Measurements from ENCODE around the gene PACSIN2. TPM values are rescaled to one million over a fixed set of nuclear protein-coding genes. Genes with fewer than 3 reads are reported as not detected.
"Not testable (repeated sequence)": the region's sequence is repeated elsewhere in the genome, so short reads cannot be mapped to it uniquely, and the experiment has no call there.

PACSIN2 gene
- total RNA-seq, 2 experiments from 2014 or later = 35.0 to 35.9 TPM

DNA sequence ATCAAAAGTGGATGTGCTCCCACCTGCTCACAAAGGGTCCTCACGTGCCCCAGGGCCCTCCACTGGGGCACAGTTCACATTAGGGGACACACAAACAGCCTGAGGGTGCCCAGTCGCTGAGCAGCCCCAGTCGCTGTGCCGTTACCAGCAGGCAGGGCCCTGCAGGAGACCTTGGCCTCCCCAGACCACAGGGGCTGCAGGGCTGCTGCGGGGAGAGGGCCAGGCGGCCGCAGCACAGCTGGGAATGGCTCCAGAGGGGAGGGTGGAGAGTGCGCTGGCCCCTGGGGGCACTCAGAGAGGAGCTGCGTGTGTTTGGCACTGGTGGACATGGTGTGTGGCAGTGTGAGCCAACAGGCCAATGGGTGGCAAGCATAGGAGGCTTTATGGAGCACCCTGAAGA lies 20.3 kb upstream of the PACSIN2 start:
- no peaks in the 10 kb centered on the region for H3K27me3 Mint-ChIP-seq
- H3K36me3 Mint-ChIP-seq = no peaks in the 10 kb centered on the region
- no peak for DNase-seq
- H3K4me1 Mint-ChIP-seq (ENCODE audit: low read depth) = peaks cover 2% of the 10 kb centered on the region
- ChIA-PET CTCF (interaction anchor here (1.5 to 2.5 kb wide), 2 partner anchors 25 to 255 kb away, joined by 3 to 15 read pairs; no protein-coding TSS in a partner anchor), POLR2A (no interaction called here)
- intact Hi-C loops (cut with micrococcal nuclease) = no loop called here
- no peak overlapping the region for H3K4me3 Mint-ChIP-seq
- H3K27ac Mint-ChIP-seq = no peak overlapping the region
- no peaks in the 10 kb centered on the region for H3K9me3 Mint-ChIP-seq

DNA sequence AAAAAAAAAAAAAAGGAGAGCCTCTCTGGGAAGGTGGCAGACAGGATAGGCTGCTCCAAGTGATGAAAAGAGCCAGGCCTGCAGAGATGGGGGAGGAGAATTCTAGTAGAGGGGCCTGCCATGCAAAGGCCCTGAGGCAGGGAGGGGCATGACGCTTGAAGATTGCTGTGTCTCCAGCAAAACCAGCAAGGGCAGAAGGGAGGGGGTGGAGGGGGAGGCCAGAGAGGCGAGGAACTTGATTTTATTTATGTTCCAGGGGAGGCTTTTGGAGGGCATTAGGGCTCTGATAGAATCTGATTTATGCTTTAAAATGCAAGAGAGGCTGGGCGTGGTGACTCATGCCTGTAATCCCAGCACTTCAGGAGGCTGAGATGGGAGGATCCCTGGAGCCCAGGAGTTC lies 16.7 kb upstream of the PACSIN2 start:
- intact Hi-C loops (cut with micrococcal nuclease) = loop anchor here (5.0 kb wide), 1 partner anchor 164 kb away; no protein-coding TSS in a partner anchor
- H3K4me3 Mint-ChIP-seq = no peak overlapping the region

DNA sequence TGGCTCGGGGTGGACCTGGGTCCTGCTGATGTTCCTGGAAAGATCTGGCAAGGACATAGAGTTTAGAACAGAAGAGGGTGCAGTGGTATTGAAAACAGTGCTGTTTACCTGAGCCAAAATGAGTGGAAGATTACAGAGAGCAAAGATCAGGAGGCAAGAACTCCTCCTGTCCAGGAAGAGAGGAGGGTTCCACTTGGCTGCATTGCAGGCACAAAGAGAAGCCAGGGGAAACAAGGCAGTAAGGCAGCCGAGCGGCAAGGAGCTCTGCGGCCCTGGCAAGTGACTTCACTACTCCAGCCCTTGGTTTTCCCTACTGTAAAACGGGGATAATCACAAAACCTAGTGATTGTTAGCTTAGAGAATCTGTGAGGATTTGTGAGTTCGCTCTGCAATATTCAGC lies 3.7 kb upstream of the PACSIN2 start:
- no peak overlapping the region for H3K27ac Mint-ChIP-seq
- peaks cover 14% of the 10 kb centered on the region for H3K4me1 Mint-ChIP-seq (ENCODE audit: low read depth)
- intact Hi-C loops (cut with micrococcal nuclease) = loop anchor here (5.0 kb wide), 1 partner anchor 161 kb away; the partner anchor contains the start of gene ARFGAP3
- POLR2A ChIA-PET = no interaction called here
- CTCF ChIA-PET = no interaction called here
- no peak overlapping the region for H3K4me3 Mint-ChIP-seq
- H3K36me3 Mint-ChIP-seq = no peaks in the 10 kb centered on the region
- H3K9me3 Mint-ChIP-seq = no peaks in the 10 kb centered on the region
- DNase-seq = no peak
- H3K27me3 Mint-ChIP-seq = no peaks in the 10 kb centered on the region

More for the DNA sequence above, 16.7 kb upstream of the PACSIN2 start:
- Mint-ChIP-seq H3K9me3 (no peaks in the 10 kb centered on the region), H3K4me1 (ENCODE audit: low read depth) (peaks cover 2% of the 10 kb centered on the region), H3K36me3 (no peaks in the 10 kb centered on the region), H3K27me3 (no peaks in the 10 kb centered on the region), H3K27ac (no peak overlapping the region)
- DNase-seq = no peak
- ChIA-PET CTCF (no interaction called here), POLR2A (no interaction called here)

DNA sequence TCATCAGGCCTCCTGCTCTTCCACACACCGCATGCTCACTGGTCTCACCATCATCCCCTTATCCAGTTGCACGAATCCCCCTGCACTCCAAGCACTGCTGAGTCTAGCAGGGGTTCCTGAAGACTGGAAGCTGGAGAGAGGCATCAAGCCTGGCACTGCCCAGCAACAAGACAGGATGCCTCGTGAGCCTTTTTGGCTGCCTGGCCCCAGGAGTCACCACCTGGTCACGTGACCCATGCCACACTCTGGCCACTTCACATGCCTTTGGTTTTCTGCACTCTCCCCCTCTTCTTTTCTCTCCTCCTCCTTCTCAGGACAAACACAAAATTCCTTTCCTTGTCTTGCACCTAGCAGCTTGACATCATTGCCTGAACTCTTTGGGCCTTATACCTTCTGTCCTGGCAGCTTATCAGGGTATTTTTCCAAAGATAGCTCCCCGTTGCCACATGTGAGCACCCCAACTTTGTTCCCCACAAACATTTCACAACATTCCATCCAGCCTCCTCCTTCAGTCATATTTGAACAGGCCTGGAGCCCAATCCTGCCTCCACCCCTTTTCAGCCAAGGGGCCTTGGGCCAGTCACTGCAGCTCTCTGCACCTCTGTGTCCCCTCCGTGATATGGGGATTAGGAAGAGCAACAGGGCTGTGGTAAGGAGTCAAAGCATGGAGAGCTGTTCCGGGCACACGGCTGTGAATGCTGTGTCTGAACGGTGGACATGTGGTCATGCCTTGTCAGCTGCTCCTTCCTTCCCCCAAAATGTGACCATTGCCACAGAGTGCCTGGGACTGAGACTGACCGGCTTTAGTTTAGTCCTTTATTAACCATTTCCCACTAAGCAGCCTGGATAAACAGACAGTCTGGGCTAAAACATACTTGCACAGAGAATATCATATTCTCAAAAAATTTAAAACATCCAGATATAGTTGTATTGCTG lies 2.8 kb upstream of the PACSIN2 start:
- Mint-ChIP-seq H3K4me1 (ENCODE audit: low read depth) (peaks cover 19% of the 10 kb centered on the region), H3K27ac (no peak overlapping the region), H3K36me3 (no peaks in the 10 kb centered on the region), H3K27me3 (no peaks in the 10 kb centered on the region), H3K4me3 (no peak overlapping the region), H3K9me3 (no peaks in the 10 kb centered on the region)
- DNase-seq = no peak
- ChIA-PET POLR2A (no interaction called here), CTCF (no interaction called here)
- intact Hi-C loops (cut with micrococcal nuclease) = loop anchor here (5.0 kb wide), 1 partner anchor 160 kb away; the partner anchor contains the start of gene ARFGAP3

DNA sequence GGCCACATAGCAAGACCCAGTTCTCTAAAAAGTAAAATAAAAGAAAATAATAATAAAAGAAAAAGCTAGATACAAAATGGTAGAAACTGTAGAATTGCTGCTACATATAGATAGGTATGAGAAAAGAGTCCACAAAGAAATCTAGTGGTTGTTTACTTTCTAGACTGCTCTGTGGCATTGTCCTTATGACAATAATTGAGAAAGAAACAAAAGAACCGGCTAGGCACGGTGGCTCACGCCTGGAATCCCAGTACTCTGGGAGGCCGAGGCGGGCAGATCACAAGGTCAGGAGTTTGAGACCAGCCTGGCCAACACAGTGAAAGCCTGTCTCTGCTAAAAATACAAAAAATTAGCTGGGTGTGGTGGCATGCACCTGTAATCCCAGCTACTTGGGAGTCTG lies 1.2 kb upstream of the PACSIN2 start:
- H3K4me1 Mint-ChIP-seq (ENCODE audit: low read depth) = peaks cover 22% of the 10 kb centered on the region
- H3K9me3 Mint-ChIP-seq, H3K27me3 Mint-ChIP-seq, H3K27ac Mint-ChIP-seq, H3K36me3 Mint-ChIP-seq, DNase-seq, H3K4me3 Mint-ChIP-seq: not testable (repeated sequence)
- POLR2A ChIA-PET = interaction anchor here (1.5 kb wide), 1 partner anchor 373 kb away, joined by 3 read pairs; no protein-coding TSS in a partner anchor
- CTCF ChIA-PET = interaction anchor here (0.7 to 2.3 kb wide), 2 partner anchors 18 to 74 kb away, joined by 8 to 9 read pairs; no protein-coding TSS in a partner anchor
- intact Hi-C loops (cut with micrococcal nuclease) = loop anchor here (5.0 kb wide), 1 partner anchor 159 kb away; the partner anchor contains the start of gene ARFGAP3

DNA sequence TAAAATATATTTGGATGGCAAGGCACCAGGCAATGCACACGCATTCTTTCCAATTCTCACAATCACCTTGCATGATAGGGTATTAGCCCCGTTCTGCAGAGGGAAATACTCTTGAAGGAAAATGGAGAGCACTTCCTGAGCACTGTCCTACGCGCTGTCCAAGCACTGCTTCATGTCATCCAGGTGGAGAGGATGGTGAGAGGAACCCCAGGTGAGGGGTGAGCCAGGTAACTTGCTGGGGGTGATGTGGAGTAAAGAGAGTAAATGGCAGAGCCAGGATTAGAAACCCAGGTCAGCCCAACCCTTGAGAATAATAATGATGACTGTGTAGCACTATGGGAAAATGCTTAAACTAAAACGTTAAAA lies 711 bp upstream of the PACSIN2 start:
- peak overlapping the region; percentile 93 for H3K4me3 Mint-ChIP-seq
- no peaks in the 10 kb centered on the region for H3K27me3 Mint-ChIP-seq
- intact Hi-C loops (cut with micrococcal nuclease) = loop anchor here (2.0 to 5.0 kb wide), 2 partner anchors 51 to 158 kb away; partner anchors contain the start of gene ARFGAP3
- CTCF ChIA-PET = interaction anchor here (0.6 to 2.5 kb wide), 5 partner anchors 18 to 1184 kb away, joined by 3 to 9 read pairs (median 6); no protein-coding TSS in a partner anchor
- no peaks in the 10 kb centered on the region for H3K9me3 Mint-ChIP-seq
- no peaks in the 10 kb centered on the region for H3K36me3 Mint-ChIP-seq
- POLR2A ChIA-PET = interaction anchor here (0.7 to 2.2 kb wide), 8 partner anchors 11 to 373 kb away, joined by 3 to 10 read pairs (median 4); partner anchors contain the start of gene ARFGAP3
- peaks cover 23% of the 10 kb centered on the region for H3K4me1 Mint-ChIP-seq (ENCODE audit: low read depth)
- DNase-seq = no peak
- peak overlapping the region; percentile 82 for H3K27ac Mint-ChIP-seq

DNA sequence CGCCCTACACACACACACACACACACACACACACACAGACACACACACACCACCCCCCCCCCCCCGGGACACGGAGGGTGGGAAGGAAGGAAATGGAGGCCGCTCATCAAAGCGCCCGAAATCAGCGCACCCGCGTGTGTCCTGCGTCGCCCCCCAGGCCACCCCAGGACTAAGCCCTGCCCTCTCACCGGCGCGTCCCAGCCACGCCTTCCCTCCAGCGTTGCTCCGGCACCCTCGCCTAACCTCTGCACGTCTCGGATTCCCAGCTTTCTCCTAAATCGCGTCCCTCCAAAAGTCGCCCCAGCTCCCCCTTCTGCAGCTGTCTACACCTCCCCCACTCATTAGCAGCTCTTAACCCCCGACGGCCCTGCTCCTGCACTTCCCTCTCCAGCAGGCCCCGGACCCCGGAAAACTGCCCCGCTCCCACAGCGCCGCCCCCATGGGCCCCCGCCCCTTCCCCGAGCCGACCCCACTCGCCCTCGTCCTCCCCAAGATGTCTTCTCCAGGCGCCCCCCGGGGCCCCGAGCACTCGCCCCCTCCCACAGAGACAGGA lies 557 bp downstream of the PACSIN2 start:
- Mint-ChIP-seq H3K27ac (peak overlapping the region; percentile 75), H3K9me3 (no peaks in the 10 kb centered on the region), H3K36me3 (no peaks in the 10 kb centered on the region), H3K27me3 (no peaks in the 10 kb centered on the region), H3K4me1 (ENCODE audit: low read depth) (peaks cover 26% of the 10 kb centered on the region), H3K4me3 (peak overlapping the region; percentile 93)
- CTCF ChIA-PET = interaction anchor here (0.9 to 2.5 kb wide), 7 partner anchors 10 to 156 kb away, joined by 3 to 9 read pairs (median 6); no protein-coding TSS in a partner anchor
- intact Hi-C loops (cut with micrococcal nuclease) = loop anchor here (2.0 kb wide), 1 partner anchor 50 kb away; no protein-coding TSS in a partner anchor
- POLR2A ChIA-PET = interaction anchor here (0.6 to 2.2 kb wide), 6 partner anchors 13 to 158 kb away, joined by 3 to 12 read pairs (median 6); partner anchors contain the start of gene ARFGAP3
- peak; percentile 42 for DNase-seq

DNA sequence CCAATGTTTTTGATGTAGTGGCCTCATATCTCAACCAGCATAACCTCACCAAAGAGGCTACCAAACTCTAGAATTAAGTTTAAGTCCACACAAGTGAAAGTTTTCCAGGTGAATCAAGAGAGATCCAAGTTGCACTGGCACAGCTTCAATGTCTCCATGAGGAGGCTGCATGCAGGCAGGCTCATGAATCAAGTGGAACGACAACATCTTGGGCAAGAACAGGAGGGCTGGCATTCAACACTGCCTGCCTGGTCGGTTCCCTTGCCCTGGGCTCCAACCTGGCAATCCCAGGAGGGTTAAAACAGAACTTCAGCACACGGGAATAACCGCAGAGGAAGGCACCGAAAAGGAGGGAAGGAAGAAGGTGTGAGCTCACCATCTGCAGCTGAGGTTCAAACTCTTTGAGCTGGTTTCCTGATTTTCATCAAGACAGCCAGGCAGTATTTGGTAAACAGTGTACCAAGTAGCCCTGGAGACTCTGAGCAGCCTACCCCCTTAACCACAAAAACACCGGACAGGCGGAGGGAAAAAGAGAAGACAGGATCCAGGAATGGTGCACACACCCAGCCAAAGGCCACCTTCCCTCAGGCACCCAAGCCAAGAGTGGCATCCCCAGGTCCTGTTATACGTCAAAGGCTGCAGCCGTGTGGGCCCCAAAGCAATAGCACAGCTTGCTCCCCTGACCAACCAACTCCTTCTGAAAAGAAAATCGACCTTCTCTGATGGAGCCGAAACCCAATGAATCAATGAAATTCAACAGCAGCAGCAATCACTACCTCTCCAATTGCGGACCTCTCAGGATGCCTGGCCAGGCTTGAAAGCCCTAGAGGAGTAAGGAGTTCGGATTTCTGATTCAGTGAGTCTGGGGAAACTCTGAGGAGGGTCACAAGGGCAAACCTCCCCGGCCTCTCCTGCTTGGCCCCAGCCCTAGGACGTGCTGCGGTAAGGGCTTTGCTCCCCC lies 1.3 kb downstream of the PACSIN2 start:
- intact Hi-C loops (cut with micrococcal nuclease) = loop anchor here (2.0 kb wide), 1 partner anchor 49 kb away; no protein-coding TSS in a partner anchor
- H3K27me3 Mint-ChIP-seq = no peaks in the 10 kb centered on the region
- peak; percentile 38 for DNase-seq

DNA sequence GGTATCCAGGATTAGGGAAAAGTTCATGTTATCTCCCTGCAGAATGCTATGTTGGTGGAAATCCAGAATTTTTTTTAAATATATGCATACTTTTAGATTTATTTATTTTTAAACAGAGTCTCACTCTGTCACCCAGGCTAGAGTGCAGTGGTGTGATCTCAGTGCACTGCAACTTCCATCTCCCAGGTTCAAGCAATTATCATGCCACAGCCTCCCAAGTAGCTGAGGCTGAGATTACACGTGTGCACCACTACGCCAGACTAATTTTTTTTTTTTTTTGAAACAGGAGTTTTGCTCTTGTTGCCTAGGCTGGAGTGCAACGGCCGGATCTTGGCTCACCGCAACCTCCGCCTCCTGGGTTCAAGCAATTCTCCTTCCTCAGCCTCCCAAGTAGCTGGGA lies 2.6 kb downstream of the PACSIN2 start:
- Mint-ChIP-seq H3K36me3 (no peaks in the 10 kb centered on the region), H3K27ac (no peak overlapping the region), H3K27me3 (no peaks in the 10 kb centered on the region), H3K4me1 (ENCODE audit: low read depth) (peaks cover 34% of the 10 kb centered on the region), H3K9me3 (no peaks in the 10 kb centered on the region), H3K4me3 (no peak overlapping the region)
- CTCF ChIA-PET = interaction anchor here (1.4 to 2.1 kb wide), 2 partner anchors 48 to 145 kb away, joined by 4 to 8 read pairs; no protein-coding TSS in a partner anchor
- POLR2A ChIA-PET = interaction anchor here (2.0 kb wide), 1 partner anchor 11 kb away, joined by 12 read pairs; no protein-coding TSS in a partner anchor
- intact Hi-C loops (cut with micrococcal nuclease) = no loop called here
- no peak for DNase-seq

More for the DNA sequence above, 1.3 kb downstream of the PACSIN2 start:
- H3K4me1 Mint-ChIP-seq (ENCODE audit: low read depth) = peaks cover 31% of the 10 kb centered on the region
- H3K4me3 Mint-ChIP-seq = peak overlapping the region; percentile 93
- no peaks in the 10 kb centered on the region for H3K9me3 Mint-ChIP-seq
- ChIA-PET CTCF (interaction anchor here (0.9 to 2.5 kb wide), 6 partner anchors 9 to 146 kb away, joined by 3 to 8 read pairs (median 5); no protein-coding TSS in a partner anchor), POLR2A (interaction anchor here (1.9 to 2.2 kb wide), 3 partner anchors 12 to 119 kb away, joined by 5 to 12 read pairs (median 8); no protein-coding TSS in a partner anchor)
- H3K27ac Mint-ChIP-seq = peak overlapping the region; percentile 34
- no peaks in the 10 kb centered on the region for H3K36me3 Mint-ChIP-seq

DNA sequence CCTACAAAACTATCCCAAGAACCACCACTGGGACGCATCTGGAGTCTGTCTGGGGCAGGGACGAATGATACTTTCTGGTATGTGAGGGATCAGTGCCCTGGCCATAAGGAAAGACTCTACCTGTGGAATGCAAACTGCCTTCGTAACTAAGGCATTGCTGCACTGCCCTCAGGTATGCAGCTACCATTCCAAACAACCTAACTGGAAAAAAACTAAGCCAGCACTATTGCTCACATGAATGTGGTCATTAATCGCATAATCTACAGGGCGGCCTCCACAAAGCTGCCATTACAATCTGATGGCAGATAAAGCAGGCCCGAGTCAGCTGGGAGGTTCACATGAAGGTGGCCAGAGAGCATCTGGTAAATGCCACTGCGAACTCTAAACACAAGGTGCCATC lies 3.9 kb downstream of the PACSIN2 start:
- Mint-ChIP-seq H3K27me3 (no peaks in the 10 kb centered on the region), H3K36me3 (no peaks in the 10 kb centered on the region), H3K4me3 (no peak overlapping the region), H3K9me3 (no peaks in the 10 kb centered on the region), H3K27ac (no peak overlapping the region), H3K4me1 (ENCODE audit: low read depth) (peaks cover 47% of the 10 kb centered on the region)
- ChIA-PET POLR2A (no interaction called here), CTCF (no interaction called here)
- no peak for DNase-seq
- intact Hi-C loops (cut with micrococcal nuclease) = no loop called here

DNA sequence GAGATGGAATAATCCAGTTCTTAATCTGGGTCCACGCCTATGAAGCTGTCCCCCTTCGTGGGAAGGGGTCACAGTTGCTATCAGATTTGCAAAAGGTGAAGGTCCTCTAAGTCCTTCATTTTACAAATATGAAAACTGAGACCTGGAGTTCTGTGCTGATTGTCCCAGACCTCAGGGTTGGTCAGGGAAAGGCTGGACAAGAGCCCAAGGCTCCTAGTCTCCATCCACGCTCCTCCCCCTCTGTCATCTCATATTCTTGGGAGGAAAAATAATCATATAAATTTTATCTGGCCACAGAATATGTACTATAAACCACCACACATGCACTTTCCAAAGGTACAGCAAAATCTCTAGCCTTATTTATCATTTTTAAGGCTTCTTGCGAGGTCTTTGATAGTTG lies 5.5 kb downstream of the PACSIN2 start:
- no peaks in the 10 kb centered on the region for H3K36me3 Mint-ChIP-seq
- no peaks in the 10 kb centered on the region for H3K9me3 Mint-ChIP-seq
- POLR2A ChIA-PET = no interaction called here
- no peak overlapping the region for H3K27ac Mint-ChIP-seq
- H3K27me3 Mint-ChIP-seq = no peaks in the 10 kb centered on the region
- DNase-seq = no peak
- CTCF ChIA-PET = no interaction called here
- no peak overlapping the region for H3K4me3 Mint-ChIP-seq
- H3K4me1 Mint-ChIP-seq (ENCODE audit: low read depth) = peaks cover 55% of the 10 kb centered on the region
- intact Hi-C loops (cut with micrococcal nuclease) = no loop called here

Measured in activated CD4-positive, alpha-beta memory T cell treated with anti-CD3 and anti-CD28 coated beads for 36 hours (primary cell).